Urinary bladder (tissue), 4 donors: ENCODE data around the gene ELMOD2. TPM values are rescaled to one million over a fixed set of nuclear protein-coding genes. Genes with fewer than 3 reads are reported as not detected.

ENCODE experiments used
- DNase-seq: peaks from one replicate; pipeline ENCODE4 v3.0.0-alpha.2; 2015; ENCODE audit errors: extremely low spot score
- H3K27ac ChIP-seq: one replicate; pipeline ENCODE4 v1.5.1; 2013; ENCODE audit warnings: low read depth, mild to moderate bottlenecking, moderate library complexity
- H3K36me3 ChIP-seq: one replicate; pipeline ENCODE4 v1.6.1; 2013; ENCODE audit warnings: mild to moderate bottlenecking, moderate library complexity; ENCODE audit not compliant: insufficient read depth
- H3K4me1 ChIP-seq: one replicate; pipeline ENCODE4 v1.6.1; 2013; ENCODE audit warnings: mild to moderate bottlenecking, moderate library complexity; ENCODE audit not compliant: insufficient read depth
- H3K4me3 ChIP-seq: one replicate; pipeline ENCODE4 v1.5.1; 2013; ENCODE audit warnings: low read depth, low read length
- WGBS: extraction: QIAGEN DNeasy Blood & Tissue Kit; methylation state at CpG from one replicate; pipeline ENCODE4 v1.1.7; 2013; 5-methylcytosine and 5-hydroxymethylcytosine counted together
- polyA plus RNA-seq: library from polyadenylated mRNA; stranded (reverse); fragments of 200-250 nt; gene quantifications from one replicate; pipeline ENCODE4 v1.2.3, GENCODE V29; 2013
- total RNA-seq: library from RNA; depleted of rRNA; stranded (reverse); fragments of >200 nt; gene quantifications from one replicate; pipeline ENCODE4 v1.2.3, GENCODE V29; 2014
- donor health status: healthy with polysubstance abuse.
- donor health status: healthy.

Gene ELMOD2
- total and polyA plus RNA-seq, 2 donors, result 8.9 to 74.6 TPM

GRCh38 chr4:140557831-140558435, 34.0 kb downstream of the ELMOD2 start:
- 64% methylated on average over 4 of the region's 4 CpGs for WGBS
- Histone ChIP-seq H3K4me3 (no peak overlapping the region), H3K27ac (no peak overlapping the region), H3K4me1 (no peaks in the 10 kb centered on the region), H3K36me3 (no peaks in the 10 kb centered on the region)
- no peak for DNase-seq

- DNase-seq, result no peak
- no peak overlapping the region for H3K4me3 ChIP-seq
- no peaks in the 10 kb centered on the region for H3K4me1 ChIP-seq
- 86% methylated on average over 6 of the region's 6 CpGs for WGBS
- no peaks in the 10 kb centered on the region for H3K36me3 ChIP-seq
- H3K27ac ChIP-seq, result no peak overlapping the region
Measured at GRCh38 chr4:140559696-140560095, 35.7 kb downstream of the ELMOD2 start.

GRCh38 chr4:140568507-140569306, 44.7 kb downstream of the ELMOD2 start, which contains the start of gene UCP1:
Gene UCP1, minus strand, starts transcription at chr4:140568961. Its CDS starts 232 bp downstream, at chr4:140568729.
- WGBS, result 1% methylated on average over 69 of the region's 69 CpGs
- no peaks in the 10 kb centered on the region for H3K4me1 ChIP-seq
- no peaks in the 10 kb centered on the region for H3K36me3 ChIP-seq
- no peak within 1 kb of the TSS for H3K27ac ChIP-seq
- peak within 1 kb of the TSS; percentile 49 for H3K4me3 ChIP-seq
- no peak for DNase-seq

- no peak for DNase-seq
- 64% methylated on average over 7 of the region's 7 CpGs for WGBS
- Histone ChIP-seq H3K4me3 (peak overlapping the region; percentile 49), H3K4me1 (no peaks in the 10 kb centered on the region), H3K27ac (no peak overlapping the region), H3K36me3 (no peaks in the 10 kb centered on the region)
Measured at GRCh38 chr4:140569307-140569638, 45.3 kb downstream of the ELMOD2 start.

- DNase-seq, result no peak
- WGBS, result 91% methylated on average over 2 of the region's 2 CpGs
- no peaks in the 10 kb centered on the region for H3K4me1 ChIP-seq
- H3K4me3 ChIP-seq, result no peak overlapping the region
- H3K27ac ChIP-seq, result no peak overlapping the region
- H3K36me3 ChIP-seq, result no peaks in the 10 kb centered on the region
Measured at GRCh38 chr4:140571620-140572019, 47.7 kb downstream of the ELMOD2 start.

- 67% methylated on average over 4 of the region's 4 CpGs for WGBS
- no peaks in the 10 kb centered on the region for H3K4me1 ChIP-seq
- DNase-seq, result no peak
- no peak overlapping the region for H3K27ac ChIP-seq
- no peaks in the 10 kb centered on the region for H3K36me3 ChIP-seq
- no peak overlapping the region for H3K4me3 ChIP-seq
Measured at GRCh38 chr4:140575489-140575888, 51.5 kb downstream of the ELMOD2 start.

- H3K4me1 ChIP-seq, result no peaks in the 10 kb centered on the region
- no peaks in the 10 kb centered on the region for H3K36me3 ChIP-seq
- no peak for DNase-seq
- H3K4me3 ChIP-seq, result no peak overlapping the region
- H3K27ac ChIP-seq, result no peak overlapping the region
- 22% methylated on average over 27 of the region's 27 CpGs for WGBS
Measured at GRCh38 chr4:140579278-140579677, 55.3 kb downstream of the ELMOD2 start.

GRCh38 chr4:140581078-140581477, 57.1 kb downstream of the ELMOD2 start:
- 69% methylated on average over 3 of the region's 3 CpGs for WGBS

GRCh38 chr4:140584439-140584838, 60.5 kb downstream of the ELMOD2 start:
- WGBS, result 49% methylated on average over 1 of the region's 1 CpG
- no peaks in the 10 kb centered on the region for H3K36me3 ChIP-seq
- DNase-seq, result no peak
- no peak overlapping the region for H3K27ac ChIP-seq
- H3K4me1 ChIP-seq, result no peaks in the 10 kb centered on the region
- H3K4me3 ChIP-seq, result no peak overlapping the region

More at GRCh38 chr4:140581078-140581477, 57.1 kb downstream of the ELMOD2 start:
- H3K27ac ChIP-seq, result no peak overlapping the region
- no peaks in the 10 kb centered on the region for H3K4me1 ChIP-seq
- no peaks in the 10 kb centered on the region for H3K36me3 ChIP-seq
- no peak overlapping the region for H3K4me3 ChIP-seq
- no peak for DNase-seq

- Histone ChIP-seq H3K4me3 (no peak overlapping the region), H3K4me1 (no peaks in the 10 kb centered on the region), H3K36me3 (no peaks in the 10 kb centered on the region), H3K27ac (no peak overlapping the region)
- DNase-seq, result no peak
- 76% methylated on average over 1 of the region's 1 CpG for WGBS
Measured at GRCh38 chr4:140595065-140595464, 71.1 kb downstream of the ELMOD2 start.

- Histone ChIP-seq H3K4me3 (no peak overlapping the region), H3K4me1 (no peaks in the 10 kb centered on the region), H3K36me3 (no peaks in the 10 kb centered on the region), H3K27ac (no peak overlapping the region)
- WGBS, result 86% methylated on average over 8 of the region's 8 CpGs
- DNase-seq, result no peak
Measured at GRCh38 chr4:140600408-140600807, 76.4 kb downstream of the ELMOD2 start.

- Histone ChIP-seq H3K4me1 (no peaks in the 10 kb centered on the region), H3K27ac (no peak overlapping the region), H3K36me3 (no peaks in the 10 kb centered on the region), H3K4me3 (no peak overlapping the region)
- WGBS, result 85% methylated on average over 2 of the region's 2 CpGs
- DNase-seq, result no peak
Measured at GRCh38 chr4:140602714-140603113, 78.7 kb downstream of the ELMOD2 start.

- no peak for DNase-seq
- WGBS, result 84% methylated on average over 2 of the region's 2 CpGs
Measured at GRCh38 chr4:140603286-140603685, 79.3 kb downstream of the ELMOD2 start.

More at GRCh38 chr4:140603286-140603685, 79.3 kb downstream of the ELMOD2 start:
- Histone ChIP-seq H3K36me3 (no peaks in the 10 kb centered on the region), H3K27ac (no peak overlapping the region), H3K4me3 (no peak overlapping the region), H3K4me1 (no peaks in the 10 kb centered on the region)
